ENCODE results near the gene ZNF445.

The ZNF445 gene

DNA sequence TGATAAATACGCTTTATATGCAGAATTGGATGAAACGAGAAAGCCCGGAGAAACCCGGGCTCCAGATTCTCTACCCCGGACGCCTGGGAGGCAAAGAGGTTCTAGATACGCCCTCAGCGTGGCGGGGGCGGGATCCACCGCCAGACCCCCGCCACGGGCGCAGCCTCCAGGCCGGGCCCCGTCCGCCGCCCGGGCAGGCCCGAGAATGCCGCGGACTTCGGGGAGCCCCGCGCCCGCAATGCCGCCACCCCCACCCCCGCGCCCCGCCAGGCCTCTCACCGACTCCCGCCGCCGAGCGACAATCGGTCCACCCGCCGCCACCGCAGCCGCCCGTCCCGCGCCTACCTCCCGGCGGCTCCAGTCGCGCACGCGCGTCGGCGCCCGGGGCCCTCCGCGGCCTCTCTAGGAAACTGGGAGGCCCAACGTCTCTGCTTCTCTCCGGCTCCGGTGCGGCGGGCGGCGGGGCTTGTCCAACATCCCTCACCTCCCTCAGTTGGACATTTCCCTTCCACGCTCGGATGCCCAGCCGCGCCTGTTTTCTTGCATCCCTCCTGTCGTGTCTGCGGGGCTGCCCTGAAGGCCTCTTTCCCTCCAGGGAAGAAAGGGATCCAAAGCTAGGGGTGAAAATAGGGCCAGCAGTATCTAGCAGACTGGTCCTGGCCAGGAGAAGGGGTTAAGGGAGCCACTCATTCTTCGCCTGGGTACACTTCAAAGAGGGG lies at the start of gene ZNF445:
Gene ZNF445, minus strand, starts transcription at position 359 of the 719 bp plus-strand sequence. CDS start 22,121 bp downstream, outside the sequence.
- H3K4me3 ChIP-seq (ENCODE audit: low read depth, low read length), result peak within 1 kb of the TSS; percentile 80
- no peak for TF ChIP-seq CTCF (IDR thresholded peaks at IDR 0.05; ENCODE audit: insufficient read depth, low read depth, low read length, missing control alignments)
- DNase-seq (ENCODE audit: low read depth), result peak; percentile 86

DNA sequence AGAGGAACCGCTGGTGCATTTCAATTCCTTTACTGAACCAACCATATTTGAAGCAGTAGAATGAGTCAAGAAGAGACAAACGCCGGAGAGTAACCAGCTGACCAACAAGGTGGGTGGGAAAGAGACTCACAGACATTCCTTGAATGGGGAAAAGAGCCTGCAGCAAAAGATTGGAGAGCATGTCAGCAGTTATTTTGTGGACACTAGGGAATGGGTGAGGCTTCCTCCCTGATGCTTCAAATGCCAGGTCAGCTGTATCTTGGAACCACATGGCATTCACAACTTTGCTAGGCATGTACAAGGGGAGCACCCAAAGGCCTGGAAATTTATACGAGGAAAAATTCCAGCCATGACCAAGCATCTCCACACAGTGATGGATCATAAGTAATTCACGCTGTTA lies 47.6 kb upstream of the ZNF445 start:
- no peak for DNase-seq (ENCODE audit: low read depth)
- no peak overlapping the region for H3K4me3 ChIP-seq (ENCODE audit: low read depth, low read length)
- TF ChIP-seq CTCF (IDR thresholded peaks at IDR 0.05; ENCODE audit: insufficient read depth, low read depth, low read length, missing control alignments), result no peak

DNA sequence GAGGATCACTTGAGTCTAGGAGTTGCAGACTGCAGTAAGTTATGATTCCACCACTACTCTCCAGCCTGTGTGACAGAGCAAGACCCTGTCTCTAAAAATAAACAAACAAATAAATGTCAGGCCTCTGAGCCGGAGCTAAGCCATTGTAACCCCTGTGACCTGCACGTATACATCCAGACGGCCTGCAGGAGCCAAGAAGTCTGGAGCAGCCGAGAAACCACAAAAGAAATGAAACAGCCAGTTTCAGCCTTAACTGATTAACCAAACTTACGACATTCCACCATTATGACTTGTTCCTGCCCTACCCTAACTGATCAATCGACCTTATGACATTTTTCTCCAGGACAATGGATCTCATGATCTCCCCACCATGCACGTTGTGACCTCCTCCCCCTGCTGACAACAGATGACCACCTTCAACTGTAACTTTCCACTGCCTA lies 45.0 kb upstream of the ZNF445 start:
- peak; percentile 3 for DNase-seq (ENCODE audit: low read depth)
- TF ChIP-seq CTCF (IDR thresholded peaks at IDR 0.05; ENCODE audit: insufficient read depth, low read depth, low read length, missing control alignments), result no peak
- H3K4me3 ChIP-seq (ENCODE audit: low read depth, low read length), result no peak overlapping the region

- no peak for TF ChIP-seq CTCF (IDR thresholded peaks at IDR 0.05; ENCODE audit: insufficient read depth, low read depth, low read length, missing control alignments)
Observed at GRCh38 chr3:44521721-44522120, 44.3 kb upstream of the ZNF445 start.

DNA sequence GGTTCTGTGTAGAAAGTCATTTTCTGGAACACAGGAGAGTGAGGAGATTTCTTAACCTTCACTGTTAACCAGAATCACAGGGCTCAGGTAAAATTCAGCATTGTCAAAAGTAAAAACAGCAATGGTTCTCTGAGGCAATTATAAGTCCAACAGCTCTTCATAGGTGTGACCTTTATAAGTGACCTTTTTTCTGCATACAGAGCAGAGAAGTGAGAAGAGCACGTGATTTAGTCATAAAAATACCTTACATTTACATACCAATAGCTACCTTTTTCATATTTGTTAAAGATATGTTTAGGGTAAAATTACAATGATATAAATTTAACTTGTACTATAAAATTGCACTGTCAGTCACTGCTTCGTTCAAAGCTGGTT lies 41.3 kb upstream of the ZNF445 start:
- H3K4me3 ChIP-seq (ENCODE audit: low read depth, low read length), result no peak overlapping the region
- DNase-seq (ENCODE audit: low read depth), result no peak
- no peak for TF ChIP-seq CTCF (IDR thresholded peaks at IDR 0.05; ENCODE audit: insufficient read depth, low read depth, low read length, missing control alignments)

More at GRCh38 chr3:44521721-44522120, 44.3 kb upstream of the ZNF445 start:
- no peak overlapping the region for H3K4me3 ChIP-seq (ENCODE audit: low read depth, low read length)
- no peak for DNase-seq (ENCODE audit: low read depth)

DNA sequence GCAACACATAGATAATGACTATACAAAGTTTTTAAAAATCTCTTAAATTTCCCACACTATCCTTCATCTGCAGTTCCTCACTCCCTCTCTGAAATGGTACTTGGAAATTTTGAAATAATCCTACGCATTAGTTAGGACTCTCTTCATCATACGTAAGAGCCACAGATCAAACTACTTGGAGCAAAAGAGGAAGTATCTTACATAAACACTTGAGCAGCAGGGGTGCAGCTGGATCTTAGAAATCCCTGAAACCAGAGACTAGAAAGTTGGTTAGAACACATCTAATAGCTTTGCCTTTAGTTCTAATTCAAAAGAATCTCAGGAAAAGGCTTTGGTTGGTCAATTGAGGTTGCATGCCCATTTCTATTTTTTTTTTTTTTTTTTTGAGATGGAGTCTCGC lies 38.8 kb upstream of the ZNF445 start:
- no peak for TF ChIP-seq CTCF (IDR thresholded peaks at IDR 0.05; ENCODE audit: insufficient read depth, low read depth, low read length, missing control alignments)
- DNase-seq (ENCODE audit: low read depth), result no peak
- H3K4me3 ChIP-seq (ENCODE audit: low read depth, low read length), result no peak overlapping the region

DNA sequence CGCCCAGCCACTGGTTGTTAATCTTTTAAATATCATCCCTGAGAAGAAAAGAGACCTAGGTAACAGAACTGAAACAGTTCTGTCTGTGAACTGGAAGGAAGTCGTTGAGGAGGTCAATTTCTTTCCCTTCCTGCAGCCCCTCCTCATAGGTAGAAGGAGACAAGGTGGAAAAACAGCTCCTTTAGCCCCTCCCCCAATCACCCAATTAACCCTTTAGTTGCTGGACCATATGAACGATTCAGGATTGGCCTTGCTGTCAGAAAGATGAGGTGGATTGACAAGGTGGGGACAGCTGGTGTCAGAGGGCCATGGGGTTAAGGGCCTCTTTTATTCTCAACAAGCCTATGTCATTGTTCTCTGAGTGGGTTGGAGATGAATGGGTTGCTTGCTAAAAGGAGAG lies 36.0 kb upstream of the ZNF445 start:
- DNase-seq (ENCODE audit: low read depth), result no peak
- TF ChIP-seq CTCF (IDR thresholded peaks at IDR 0.05; ENCODE audit: insufficient read depth, low read depth, low read length, missing control alignments), result no peak
- no peak overlapping the region for H3K4me3 ChIP-seq (ENCODE audit: low read depth, low read length)

Measured in GM12865 (cell line).